GM10266 (cell line): Measurements from ENCODE around the gene ANTXR1.

Experiments used
- DNase-seq: peaks from one replicate; pipeline ENCODE4 v3.0.0; 2012; ENCODE audit errors: extremely low spot score
- CTCF ChIP-seq: IDR thresholded peaks from 2 replicates; pipeline ENCODE4 v1.5.1; 2012; ENCODE audit warnings: mild to moderate bottlenecking, low read depth; ENCODE audit not compliant: control insufficient read depth, insufficient read depth; ENCODE audit errors: missing control alignments

ANTXR1 gene

GRCh38 chr2:69279931-69280681 is 267.1 kb downstream of the ANTXR1 start:
- no peak for DNase-seq
- no peak for TF ChIP-seq CTCF

GRCh38 chr2:69280796-69281412 is 267.9 kb downstream of the ANTXR1 start:
- TF ChIP-seq CTCF: no peak
- no peak for DNase-seq

GRCh38 chr2:69285379-69285894 is 272.5 kb downstream of the ANTXR1 start:
- no peak for TF ChIP-seq CTCF
- no peak for DNase-seq

GRCh38 chr2:69287544-69287943 is 274.6 kb downstream of the ANTXR1 start:
- no peak for TF ChIP-seq CTCF
- no peak for DNase-seq

GRCh38 chr2:69288429-69288828 is 275.4 kb downstream of the ANTXR1 start:
- no peak for TF ChIP-seq CTCF
- no peak for DNase-seq

- DNase-seq: no peak
- no peak for TF ChIP-seq CTCF
Measured at GRCh38 chr2:69291004-69291650, 278.1 kb downstream of the ANTXR1 start.
